Pulmonary artery endothelial cell (primary cell): ENCODE results near the gene OS9. TPM values are rescaled to one million over a fixed set of nuclear protein-coding genes. Genes with fewer than 3 reads are reported as not detected.

Source experiments
- DNase-seq: peaks from one replicate; pipeline ENCODE4 v3.0.0-alpha.2; 2011; ENCODE audit warnings: low read depth, low spot score
- total RNA-seq: library from RNA; depleted of rRNA; stranded (reverse); fragments of >200 nt; gene quantifications from 2 replicates; pipeline ENCODE4 v1.2.3, GENCODE V29; 2014

The OS9 gene
- total RNA-seq, 1 donor from 2014 or later = 194 TPM

GRCh38 chr12:57750561-57751431 is 56.9 kb downstream of the OS9 start:
- DNase-seq = no peak

- no peak for DNase-seq
Observed at GRCh38 chr12:57751432-57751787, 57.5 kb downstream of the OS9 start.

DNA sequence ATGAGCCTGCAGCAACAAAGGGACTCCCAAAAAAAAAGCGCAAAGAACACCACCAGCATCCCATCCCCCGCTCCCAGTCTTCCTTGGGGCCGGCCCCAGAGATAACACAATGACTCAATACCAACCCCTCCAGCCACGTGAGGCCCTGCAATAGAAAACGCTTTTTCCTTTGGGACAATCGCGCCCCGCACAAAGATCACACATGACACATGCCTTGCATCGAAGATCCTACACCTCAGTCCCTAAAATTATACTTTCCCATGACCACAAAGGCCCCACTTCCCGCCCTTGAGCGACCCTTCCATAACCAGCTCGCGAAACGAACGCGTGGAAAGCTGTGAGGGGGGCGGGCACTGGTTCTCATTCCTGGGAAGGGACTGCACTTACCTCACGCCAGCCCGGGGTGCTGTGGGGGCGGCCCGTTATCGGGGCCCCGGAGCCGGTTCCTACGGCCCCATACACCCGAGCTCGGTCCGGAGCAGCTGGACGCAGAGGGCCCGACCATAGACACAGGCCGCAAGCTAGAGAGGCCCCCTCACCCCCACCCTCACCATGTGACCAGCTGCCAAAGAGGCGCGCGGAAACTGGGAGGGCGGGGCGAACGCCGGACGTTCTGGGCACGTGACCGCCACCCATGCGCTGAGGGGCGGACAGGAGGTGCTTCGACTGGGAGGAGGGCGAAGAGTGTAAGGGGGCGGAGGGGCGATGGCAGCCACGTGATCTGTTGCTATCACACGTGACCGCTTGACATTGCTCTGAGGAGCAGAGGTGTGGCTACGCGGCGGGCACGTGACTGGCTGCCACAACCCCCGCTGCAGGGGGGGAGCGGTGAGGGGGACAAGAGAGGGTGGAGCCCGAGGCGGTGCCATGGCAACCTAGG is 58.1 kb downstream of the OS9 start, which contains the start of gene CDK4:
TSS of gene CDK4 (minus strand) at position 523 of the 880 bp plus-strand sequence. CDS start 593 bp downstream, outside the sequence.
- peak; percentile 99 for DNase-seq

- DNase-seq = no peak
Observed at GRCh38 chr12:57752668-57753000, 58.7 kb downstream of the OS9 start.

DNA sequence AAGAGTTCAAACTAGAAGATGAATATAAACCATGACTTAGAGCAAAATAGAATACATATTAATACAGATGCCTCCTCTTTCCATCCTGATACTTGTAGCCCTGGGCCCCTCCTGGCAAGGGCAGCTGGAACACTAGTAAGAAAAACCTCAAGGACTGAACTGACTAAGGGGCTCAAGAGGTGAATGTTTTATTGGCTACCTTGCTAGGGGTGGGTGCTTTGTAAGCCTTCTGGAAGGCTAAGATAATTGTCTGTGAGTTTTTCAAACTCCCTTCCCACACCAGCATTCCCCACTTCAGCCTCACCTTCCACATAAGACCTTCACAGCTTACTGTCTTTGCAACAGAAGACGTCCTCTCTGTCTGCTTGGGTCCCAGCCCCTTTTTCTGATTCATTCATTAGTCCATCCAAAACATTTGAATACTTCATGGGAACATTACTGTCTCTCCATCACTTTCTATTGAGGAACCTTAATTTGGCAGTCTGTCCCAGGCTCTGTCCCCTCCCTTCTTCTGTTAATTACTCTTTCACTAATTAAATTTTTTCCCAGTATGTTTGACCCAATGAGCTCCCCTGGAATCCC is 59.9 kb downstream of the OS9 start:
- DNase-seq = no peak

DNA sequence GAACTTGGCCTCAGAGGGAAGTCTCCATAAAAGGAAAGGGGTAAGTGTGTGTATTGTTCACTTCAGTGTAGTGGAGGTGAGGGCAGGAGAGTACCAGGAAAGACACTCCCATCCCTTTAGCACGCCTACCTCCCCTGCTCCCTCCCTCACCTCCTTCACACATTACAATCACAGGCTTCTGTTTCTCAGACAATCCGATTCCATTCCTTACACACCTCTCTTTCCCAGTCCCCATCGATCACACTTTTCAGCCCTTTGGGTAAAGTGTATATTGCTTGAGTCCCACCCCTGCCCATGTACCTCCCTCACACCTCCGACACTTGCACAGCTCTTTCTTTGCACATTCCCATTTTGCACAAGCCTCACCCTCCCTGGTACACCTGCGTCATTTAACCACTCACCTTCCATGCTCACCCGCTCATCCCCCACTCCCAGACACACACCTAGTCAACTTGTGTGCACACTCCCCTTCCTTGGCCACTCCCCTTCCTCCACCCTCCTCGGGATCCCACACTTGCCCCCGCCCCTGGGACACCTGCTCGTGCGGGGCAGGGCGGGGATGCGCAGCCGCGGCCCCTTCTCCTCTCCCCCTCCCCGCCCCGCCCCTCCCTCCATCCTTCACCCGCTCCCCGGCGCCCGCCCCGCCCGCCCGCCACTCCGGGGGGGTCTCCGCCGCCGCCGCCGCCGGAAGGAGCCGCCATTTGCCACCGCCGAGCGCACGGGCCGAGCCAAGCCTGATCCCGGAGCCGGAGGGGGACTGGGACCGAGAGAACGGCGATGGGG is 60.7 kb downstream of the OS9 start, which contains the start of gene MARCHF9:
TSS of gene MARCHF9 (plus strand) at position 693 of the 783 bp plus-strand sequence. CDS start 426 bp downstream, outside the sequence.
- DNase-seq = no peak

GRCh38 chr12:57755194-57755453 is 61.2 kb downstream of the OS9 start:
- no peak for DNase-seq

DNA sequence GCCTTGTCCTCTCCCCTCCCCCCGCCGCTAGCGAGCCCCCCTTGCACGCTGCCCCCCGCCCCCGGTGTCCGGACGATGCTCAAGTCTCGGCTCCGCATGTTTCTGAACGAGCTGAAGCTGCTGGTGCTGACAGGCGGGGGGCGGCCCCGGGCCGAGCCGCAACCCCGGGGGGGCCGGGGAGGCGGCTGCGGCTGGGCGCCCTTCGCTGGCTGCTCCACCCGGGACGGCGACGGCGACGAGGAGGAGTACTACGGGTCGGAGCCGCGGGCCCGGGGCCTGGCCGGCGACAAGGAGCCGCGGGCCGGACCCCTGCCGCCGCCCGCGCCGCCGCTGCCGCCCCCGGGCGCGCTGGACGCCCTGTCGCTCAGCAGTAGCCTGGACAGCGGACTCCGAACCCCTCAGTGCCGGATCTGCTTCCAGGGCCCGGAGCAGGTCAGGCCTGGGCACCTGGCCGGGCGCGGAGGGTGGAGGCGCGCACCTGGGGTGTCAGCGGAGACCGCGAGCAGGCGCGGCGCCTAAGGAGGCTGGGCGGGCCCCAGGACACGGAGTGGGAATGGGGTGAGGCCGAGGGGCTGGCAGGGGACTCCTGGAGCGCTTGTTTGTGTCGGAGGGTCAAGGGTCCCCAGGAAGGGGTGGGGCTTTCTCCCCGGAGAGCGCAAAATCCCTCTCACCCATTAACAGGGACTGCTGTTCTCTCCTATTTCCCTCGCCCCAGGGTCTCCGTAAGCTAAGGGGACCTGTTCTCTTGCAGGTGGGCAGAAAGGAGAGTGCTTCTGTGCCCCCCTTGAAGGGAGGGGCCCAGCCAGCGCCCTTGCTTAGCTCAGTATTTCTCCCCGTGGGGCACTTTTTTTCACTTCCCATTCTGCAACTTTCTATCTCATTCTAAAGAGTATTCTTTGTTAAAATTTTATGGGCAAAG is 61.8 kb downstream of the OS9 start:
- DNase-seq = no peak

GRCh38 chr12:57756406-57757341 is 62.7 kb downstream of the OS9 start:
- no peak for DNase-seq

DNA sequence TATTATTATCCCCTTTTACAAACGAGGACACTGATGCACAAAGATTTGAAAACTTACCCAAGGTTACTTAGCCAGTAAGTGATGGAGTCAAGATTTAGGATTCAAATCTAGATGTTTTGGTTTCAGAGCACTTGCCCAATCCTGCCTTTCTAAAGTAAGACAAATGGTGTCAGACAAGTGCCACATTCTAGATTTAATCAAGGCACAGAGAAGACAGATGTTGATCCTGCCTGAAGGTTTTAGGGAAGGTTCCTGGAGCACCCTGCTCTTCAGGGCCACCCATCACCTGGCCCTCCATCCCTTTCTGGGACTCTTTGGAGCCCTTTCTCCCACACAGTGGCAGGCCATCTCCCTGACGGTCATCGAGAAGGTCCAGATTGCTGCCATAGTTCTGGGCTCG is 63.8 kb downstream of the OS9 start:
- no peak for DNase-seq

DNA sequence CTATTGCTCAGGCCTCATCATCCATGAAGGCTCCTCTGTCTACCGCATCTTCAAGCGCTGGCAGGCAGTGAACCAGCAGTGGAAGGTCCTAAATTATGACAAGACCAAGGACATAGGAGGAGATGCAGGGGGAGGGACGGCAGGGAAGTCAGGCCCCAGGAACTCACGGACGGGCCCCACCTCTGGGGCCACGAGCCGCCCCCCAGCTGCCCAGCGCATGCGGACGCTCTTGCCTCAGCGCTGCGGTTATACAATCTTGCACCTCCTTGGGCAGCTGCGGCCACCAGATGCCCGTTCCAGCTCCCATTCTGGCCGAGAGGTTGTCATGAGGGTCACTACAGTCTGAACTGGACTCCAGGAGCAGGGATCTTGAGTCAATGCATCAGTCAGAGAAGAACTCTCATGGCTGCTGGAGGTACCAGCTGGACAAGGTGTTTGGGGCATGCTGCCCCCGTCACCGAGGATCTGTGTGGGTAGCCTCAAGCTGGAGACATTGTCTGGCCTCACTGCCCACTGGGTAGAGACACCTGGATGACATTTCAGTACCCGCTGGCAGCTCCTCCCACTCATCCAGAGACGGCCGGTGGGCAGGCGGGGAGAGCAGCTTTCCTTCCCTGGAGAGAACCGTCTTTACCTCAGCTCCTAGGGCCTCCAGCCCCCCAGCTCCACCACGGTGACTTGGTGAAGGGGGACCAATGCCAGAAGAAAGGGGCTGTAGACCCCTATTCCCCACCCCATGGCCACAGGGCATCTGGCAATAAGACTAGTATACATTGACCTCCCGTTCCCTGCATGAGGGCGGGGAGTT is 64.8 kb downstream of the OS9 start:
- DNase-seq = no peak

DNA sequence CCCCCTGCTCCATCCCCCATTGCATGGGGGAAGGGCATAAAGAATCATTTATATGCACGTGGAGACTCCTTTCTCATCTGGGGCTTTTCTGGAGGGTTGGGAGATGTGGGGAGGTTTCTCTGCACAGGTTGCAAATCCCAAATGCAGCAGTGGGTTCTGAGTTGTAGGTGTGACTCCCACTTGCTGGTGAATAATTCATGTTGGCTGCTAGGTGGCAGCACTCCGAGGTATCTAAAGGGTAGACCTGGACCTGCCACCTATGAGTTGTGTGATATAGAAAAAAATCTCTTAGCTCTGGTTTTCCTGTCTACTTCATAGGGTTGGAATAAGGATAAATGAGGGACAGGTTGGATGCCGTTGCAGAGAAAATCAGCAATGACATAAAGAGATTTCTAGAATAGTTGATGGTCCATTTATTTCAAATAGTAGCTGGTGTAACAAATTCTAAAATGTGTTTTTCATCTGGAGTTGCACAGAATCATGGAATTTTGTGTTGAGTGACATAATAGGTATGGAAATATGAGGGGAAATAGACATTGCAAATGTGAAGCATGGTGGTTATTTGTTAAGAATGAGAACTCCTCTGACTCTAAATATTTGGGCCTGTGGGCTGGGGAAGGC is 65.5 kb downstream of the OS9 start:
- DNase-seq = no peak

- DNase-seq = no peak
Observed at GRCh38 chr12:57760347-57760982, 66.5 kb downstream of the OS9 start.

- DNase-seq = no peak
Observed at GRCh38 chr12:57761391-57761998, 67.6 kb downstream of the OS9 start.

GRCh38 chr12:57762463-57762862 is 68.5 kb downstream of the OS9 start:
- DNase-seq = no peak

DNA sequence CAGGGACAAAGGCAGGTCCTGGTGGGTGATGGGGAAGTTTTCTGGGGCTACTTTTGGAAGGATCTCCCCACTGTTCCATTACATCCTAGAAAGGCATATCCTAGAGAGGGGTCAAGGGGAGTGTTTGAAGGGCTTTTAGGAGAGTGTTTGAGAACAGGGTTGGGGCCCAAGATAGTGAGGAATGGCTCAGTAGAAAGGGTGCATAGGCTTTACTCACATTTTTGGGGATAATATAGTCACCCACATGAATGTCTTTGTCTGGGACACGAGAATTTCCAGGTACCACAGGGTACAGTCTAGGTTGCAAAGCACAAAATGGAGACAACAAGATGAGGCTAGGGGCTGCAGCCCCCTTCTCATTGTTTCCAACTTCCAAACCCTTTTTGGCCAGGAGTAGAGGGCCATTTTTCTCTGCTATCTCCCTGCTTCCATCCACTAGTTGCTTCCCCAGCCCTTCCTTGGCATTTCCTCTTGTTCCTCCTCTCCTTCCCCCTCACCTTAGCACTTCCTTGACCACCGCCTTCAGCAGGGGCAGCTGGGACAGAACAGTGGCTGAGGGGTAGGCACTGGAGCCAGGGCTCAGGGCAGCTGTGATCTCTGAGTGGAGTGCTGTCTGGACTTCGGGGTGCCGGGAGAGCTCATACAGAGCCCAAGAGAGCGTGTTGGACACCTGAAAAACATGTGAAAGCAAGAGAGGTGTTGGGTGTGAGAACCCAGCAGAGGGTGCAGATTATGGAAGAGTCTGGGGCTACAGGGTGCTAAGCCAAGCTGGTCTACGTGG is 70.1 kb downstream of the OS9 start:
- no peak for DNase-seq
